HG02759 (cell line): ENCODE results near the gene PFN1.

Source experiments
- ATAC-seq: cut with Tn5 transposase; IDR thresholded peaks from one replicate; pipeline ENCODE4 v1.9.1; 2021; ENCODE audit warnings: mild to moderate bottlenecking, moderate library complexity; ENCODE audit not compliant: unreplicated experiment

PFN1 gene

DNA sequence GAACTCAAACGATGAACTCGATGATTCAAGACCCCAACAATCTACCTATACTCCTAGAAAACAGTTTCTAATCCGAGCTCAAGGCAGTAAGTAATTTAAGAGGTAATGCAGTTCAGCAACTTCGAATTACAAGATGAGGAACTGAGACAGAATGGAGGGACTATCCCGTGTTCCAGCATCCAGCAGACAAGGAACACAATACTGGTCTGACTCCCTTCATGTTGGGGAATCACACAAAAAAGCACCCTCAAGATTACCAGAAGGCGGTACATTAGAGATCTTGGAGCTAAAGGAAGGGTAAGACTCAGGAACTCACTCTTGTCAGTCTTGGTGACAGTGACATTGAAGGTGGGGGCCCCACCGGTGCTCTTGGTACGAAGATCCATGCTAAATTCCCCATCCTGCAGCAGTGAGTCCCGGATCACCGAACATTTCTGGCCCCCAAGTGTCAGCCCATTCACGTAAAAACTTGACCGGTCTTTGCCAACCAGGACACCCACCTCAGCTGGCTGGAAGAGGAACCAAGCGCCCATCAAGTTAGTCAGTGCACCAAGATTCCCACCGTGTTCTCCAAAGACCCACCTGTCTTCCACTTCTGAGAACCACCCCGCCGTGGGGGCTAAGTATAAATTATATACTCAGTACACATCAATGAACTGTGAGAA lies 1.9 kb downstream of the PFN1 start:
- ATAC-seq, result no peak

- no peak for ATAC-seq
Observed at GRCh38 chr17:4945944-4946280, 2.4 kb downstream of the PFN1 start.

GRCh38 chr17:4945176-4945943 lies 3.0 kb downstream of the PFN1 start:
- ATAC-seq, result peak; percentile 14

GRCh38 chr17:4944554-4945175 lies 3.7 kb downstream of the PFN1 start:
- no peak for ATAC-seq

DNA sequence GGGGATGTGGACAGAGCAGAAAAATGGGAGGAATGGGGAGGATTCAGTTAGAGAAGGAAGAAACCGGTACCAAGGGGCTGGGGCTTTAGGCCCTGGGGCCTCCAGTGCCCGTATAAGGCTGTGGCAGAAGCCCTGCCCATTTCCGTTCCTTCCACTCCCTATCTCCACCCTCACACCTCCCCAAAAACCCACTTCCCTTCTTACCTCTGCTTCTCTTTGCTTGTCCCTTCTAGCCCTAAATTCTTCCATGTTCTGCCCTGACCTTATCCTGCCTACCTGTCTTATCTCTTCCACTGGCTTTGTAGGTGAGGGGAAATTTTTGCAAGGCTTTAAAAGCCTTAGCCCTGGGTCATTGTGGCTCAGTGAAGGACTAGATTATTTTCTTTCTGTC lies 4.2 kb downstream of the PFN1 start:
- ATAC-seq, result no peak

GRCh38 chr17:4942760-4943508 lies 5.4 kb downstream of the PFN1 start:
- no peak for ATAC-seq

DNA sequence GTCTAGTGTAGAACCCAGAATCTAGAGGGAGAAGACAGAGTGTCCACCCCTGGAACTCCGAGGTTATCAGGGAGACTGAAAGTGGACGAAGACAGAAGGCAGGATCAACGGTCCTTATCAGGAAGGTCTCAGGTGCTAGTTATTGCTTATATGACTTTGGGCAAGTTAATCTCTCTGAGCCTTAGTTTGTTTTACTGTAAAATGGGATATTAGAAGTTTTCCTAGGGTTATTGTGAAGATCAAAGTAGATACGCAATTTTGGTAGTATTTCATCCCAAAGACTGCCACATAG lies 7.1 kb downstream of the PFN1 start:
- ATAC-seq, result no peak

- peak; percentile 18 for ATAC-seq
Observed at GRCh38 chr17:4940555-4941318, 7.6 kb downstream of the PFN1 start.

- peak; percentile 83 for ATAC-seq
Observed at GRCh38 chr17:4939796-4940554, 8.4 kb downstream of the PFN1 start, which contains the start of the genes RNF167 and SLC25A11. Gene RNF167, plus strand, starts transcription at chr17:4940268. Its CDS starts 642 bp downstream, at chr17:4940910. Gene SLC25A11, minus strand, starts transcription at chr17:4940046. Its CDS starts 136 bp downstream, at chr17:4939910.

GRCh38 chr17:4939546-4939795 lies 8.9 kb downstream of the PFN1 start:
- peak; percentile 7 for ATAC-seq

GRCh38 chr17:4938688-4939545 lies 9.4 kb downstream of the PFN1 start:
- ATAC-seq, result no peak

GRCh38 chr17:4938069-4938491 lies 10.2 kb downstream of the PFN1 start:
- no peak for ATAC-seq

DNA sequence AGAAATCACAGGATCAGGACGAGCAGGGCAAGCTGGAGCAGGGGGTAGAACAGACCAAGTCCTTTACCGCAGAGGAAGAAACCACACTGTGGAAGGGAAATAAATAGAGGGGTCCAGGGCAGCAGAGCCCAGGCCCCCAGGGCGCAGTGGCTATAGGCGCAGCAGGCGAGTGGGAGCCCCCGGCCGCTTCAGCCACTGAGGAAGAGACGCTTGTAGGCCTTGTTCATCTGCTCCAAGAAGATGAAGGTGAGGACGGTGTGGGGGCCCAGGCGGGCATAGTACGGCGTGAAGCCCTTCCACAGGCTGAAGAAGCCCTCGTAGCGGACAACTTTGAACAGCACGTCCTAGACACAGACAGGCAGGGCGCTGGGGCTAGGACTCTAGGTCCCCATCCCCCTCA lies 10.8 kb downstream of the PFN1 start:
- ATAC-seq, result no peak

DNA sequence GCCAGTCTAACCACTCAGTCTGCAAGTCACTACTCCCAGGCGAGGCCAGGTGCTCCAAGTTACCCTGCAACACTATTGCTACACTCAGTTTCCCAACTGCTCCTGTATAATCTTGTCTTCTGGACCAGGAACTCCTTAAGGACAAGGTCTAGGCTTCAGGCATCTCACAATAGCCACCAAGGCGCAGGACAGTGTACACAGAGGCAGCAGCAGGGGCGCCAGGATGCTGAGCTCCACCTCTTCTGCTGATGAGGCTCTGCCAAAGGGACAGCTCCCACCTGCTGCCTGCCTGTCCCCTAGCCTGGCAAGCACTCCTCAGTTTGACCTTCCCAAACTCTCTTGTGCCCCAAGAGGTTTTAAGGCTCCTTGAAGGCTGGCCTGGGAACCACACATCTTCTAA lies 11.9 kb downstream of the PFN1 start:
- no peak for ATAC-seq

DNA sequence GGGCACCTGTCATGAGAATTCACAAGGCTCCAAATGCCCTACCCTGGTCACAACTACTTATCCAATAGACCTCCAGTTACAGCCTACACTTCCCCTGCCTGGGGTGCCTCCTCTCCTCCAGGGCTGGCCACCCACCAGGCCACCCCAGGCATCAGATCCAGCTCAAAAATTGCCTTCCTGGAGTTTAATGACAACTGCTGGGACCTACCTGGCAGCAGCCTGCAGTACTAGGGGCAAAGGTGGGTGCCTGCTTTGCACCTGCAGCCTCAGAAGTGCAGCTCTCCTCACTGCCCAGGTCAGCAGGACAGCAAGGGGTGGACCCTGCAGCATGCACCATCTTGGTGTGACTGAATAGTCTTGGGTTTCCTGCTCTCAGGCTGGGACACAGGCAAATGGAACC lies 12.7 kb downstream of the PFN1 start:
- no peak for ATAC-seq

DNA sequence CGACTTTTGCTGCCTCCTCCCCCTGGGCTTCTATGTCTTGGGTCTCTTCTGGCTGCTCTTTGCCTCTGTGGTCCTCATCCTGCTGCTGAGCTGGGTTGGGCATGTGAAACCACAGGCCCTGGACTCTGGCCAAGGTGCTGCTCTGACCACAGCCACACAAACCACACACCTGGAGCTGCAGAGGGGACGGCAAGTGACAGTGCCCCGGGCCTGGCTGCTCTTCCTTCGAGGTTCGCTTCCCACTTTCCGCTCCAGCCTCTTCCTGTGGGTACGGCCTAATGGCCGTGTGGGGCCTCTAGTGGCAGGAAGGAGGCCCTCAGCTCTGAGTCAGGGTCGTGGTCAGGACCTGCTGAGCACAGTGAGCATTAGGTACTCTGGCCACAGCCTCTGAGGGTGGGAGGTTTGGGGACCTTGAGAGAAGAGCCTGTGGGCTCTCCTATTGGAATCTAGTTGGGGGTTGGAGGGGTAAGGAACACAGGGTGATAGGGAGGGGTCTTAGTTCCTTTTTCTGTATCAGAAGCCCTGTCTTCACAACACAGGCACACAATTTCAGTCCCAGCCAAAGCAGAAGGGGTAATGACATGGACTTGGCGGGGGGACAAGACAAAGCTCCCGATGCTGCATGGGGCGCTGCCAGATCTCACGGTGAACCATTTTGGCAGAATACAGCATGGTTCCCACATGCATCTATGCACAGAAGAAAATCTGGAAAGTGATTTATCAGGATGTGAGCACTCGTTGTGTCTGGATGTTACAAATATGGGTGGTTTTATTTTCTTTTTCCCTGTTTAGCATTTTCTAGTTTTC lies 14.0 kb downstream of the PFN1 start:
- no peak for ATAC-seq

- ATAC-seq, result no peak
Observed at GRCh38 chr17:4933646-4934045, 14.7 kb downstream of the PFN1 start.

DNA sequence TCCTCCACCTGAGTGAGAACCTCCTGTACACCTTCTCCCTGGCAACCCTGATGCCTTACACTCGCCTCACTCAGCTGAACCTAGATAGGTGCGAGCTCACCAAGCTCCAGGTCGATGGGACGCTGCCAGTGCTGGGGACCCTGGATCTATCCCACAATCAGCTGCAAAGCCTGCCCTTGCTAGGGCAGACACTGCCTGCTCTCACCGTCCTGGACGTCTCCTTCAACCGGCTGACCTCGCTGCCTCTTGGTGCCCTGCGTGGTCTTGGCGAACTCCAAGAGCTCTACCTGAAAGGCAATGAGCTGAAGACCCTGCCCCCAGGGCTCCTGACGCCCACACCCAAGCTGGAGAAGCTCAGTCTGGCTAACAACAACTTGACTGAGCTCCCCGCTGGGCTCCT lies 15.6 kb downstream of the PFN1 start:
- no peak for ATAC-seq

GRCh38 chr17:4931963-4932362 lies 16.4 kb downstream of the PFN1 start, which contains the start of gene GP1BA:
Gene GP1BA, plus strand, starts transcription at chr17:4932277. Its CDS starts 328 bp downstream, at chr17:4932605.
- ATAC-seq, result no peak
